Measurements from ENCODE around the gene DIMT1.

DIMT1 gene

DNA sequence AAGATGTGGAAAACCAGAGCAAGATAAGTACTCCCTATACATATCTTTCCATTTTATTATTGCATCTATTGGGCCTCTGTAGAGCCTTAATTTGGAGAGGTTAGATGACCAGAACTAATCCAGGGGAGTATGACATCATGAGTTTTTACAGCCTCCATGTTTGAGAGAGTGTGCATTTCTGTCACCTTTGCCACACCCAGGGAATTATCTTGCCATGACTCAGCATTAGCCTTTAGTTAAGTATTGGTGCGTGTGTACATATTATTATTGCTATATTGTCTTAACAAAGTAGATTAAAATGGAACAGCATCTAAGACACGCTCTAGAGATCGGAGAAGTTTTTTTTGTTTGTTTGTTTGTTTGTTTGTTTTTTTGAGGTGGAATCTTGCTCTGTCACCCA, 27.6 kb downstream of the DIMT1 start:
- TF ChIP-seq CEBPB (IDR thresholded peaks at IDR 0.05) (no peak), YY1 (IDR thresholded peaks at IDR 0.05; ENCODE audit: low read depth) (0 out of 2 replicates have a peak, but pooled peaks have one; percentile 19)

DNA sequence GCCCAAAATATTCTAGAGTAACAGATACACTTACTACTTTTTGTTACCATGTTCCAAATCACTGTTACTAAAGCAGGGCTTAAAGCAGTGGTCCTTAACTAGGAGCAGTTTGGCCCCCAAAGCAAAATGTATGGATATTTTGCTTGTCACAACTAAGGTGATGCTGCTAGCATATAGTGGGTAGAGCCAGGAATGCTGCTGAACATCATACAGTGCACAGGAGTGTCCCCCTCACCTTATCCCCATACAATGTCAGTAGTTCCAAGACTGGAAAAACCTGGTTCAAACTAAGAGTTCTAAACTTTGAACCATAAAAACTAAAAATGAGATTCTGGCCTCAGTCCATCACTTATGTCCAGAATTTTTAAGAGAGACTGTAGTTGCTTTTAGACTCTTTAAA, 28.1 kb downstream of the DIMT1 start:
- TF ChIP-seq TCF12 (IDR thresholded peaks at IDR 0.05; ENCODE audit: low read depth), result no peak
- no peak for TF ChIP-seq CEBPB (IDR thresholded peaks at IDR 0.05)

DNA sequence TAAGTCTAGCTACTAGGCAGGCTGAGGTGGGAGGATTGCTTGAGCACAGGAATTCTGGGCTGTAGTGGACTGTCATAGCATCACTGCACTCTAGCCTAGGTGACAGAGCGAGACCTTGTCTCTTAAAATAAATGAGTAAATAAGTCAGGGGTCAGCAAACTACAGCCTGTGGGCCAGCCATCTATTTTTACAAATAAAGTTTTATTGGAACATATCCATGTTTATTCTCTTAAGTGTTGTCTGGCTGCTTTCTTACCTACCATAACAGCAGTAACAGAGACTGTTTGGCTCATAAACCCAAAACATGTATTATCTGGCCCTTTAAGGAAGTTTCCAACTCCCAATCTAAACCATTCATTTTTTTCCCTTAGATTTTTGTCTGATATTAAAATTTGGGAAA, 29.6 kb downstream of the DIMT1 start:
- no peak for TF ChIP-seq CEBPB (IDR thresholded peaks at IDR 0.05)
- TF ChIP-seq CREB1 (IDR thresholded peaks at IDR 0.05; ENCODE audit: low read depth), result no peak
- TF ChIP-seq, protein P1, sequence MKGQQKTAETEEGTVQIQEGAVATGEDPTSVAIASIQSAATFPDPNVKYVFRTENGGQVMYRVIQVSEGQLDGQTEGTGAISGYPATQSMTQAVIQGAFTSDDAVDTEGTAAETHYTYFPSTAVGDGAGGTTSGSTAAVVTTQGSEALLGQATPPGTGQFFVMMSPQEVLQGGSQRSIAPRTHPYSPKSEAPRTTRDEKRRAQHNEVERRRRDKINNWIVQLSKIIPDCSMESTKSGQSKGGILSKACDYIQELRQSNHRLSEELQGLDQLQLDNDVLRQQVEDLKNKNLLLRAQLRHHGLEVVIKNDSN (IDR thresholded peaks at IDR 0.05), result no peak
- no peak for TF ChIP-seq TCF12 (IDR thresholded peaks at IDR 0.05; ENCODE audit: low read depth)
- TF ChIP-seq TEAD4 (IDR thresholded peaks at IDR 0.05), result no peak
- no peak for TF ChIP-seq YY1 (IDR thresholded peaks at IDR 0.05; ENCODE audit: low read depth)
- no peak for TF ChIP-seq NFIC (IDR thresholded peaks at IDR 0.05)
- no peak for TF ChIP-seq TAF1 (IDR thresholded peaks at IDR 0.05; ENCODE audit: low read depth)
- TF ChIP-seq FOXM1 (IDR thresholded peaks at IDR 0.05; ENCODE audit: borderline replicate concordance, low read depth), result no peak

DNA sequence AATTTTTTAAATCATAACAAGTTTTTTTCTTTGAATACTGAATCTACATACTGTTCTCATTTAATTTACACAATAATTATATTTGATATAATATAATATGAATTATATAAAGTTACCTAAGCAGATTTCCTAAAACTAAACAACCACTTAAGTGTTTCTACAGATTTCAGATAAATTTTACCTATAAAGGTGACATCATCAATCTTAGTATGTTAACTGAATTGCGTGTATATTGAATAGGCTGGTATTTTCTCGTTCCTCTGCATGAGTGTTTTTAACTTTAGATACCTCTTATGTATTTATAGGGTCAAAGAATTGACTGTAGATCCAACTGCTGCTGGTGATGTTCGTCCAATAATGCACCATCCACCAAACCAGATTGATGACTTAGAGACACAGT, 30.3 kb downstream of the DIMT1 start:
- no peak for TF ChIP-seq YY1 (IDR thresholded peaks at IDR 0.05; ENCODE audit: low read depth)
- TF ChIP-seq EGR1 (IDR thresholded peaks at IDR 0.05), result no peak
- TF ChIP-seq, protein P2, sequence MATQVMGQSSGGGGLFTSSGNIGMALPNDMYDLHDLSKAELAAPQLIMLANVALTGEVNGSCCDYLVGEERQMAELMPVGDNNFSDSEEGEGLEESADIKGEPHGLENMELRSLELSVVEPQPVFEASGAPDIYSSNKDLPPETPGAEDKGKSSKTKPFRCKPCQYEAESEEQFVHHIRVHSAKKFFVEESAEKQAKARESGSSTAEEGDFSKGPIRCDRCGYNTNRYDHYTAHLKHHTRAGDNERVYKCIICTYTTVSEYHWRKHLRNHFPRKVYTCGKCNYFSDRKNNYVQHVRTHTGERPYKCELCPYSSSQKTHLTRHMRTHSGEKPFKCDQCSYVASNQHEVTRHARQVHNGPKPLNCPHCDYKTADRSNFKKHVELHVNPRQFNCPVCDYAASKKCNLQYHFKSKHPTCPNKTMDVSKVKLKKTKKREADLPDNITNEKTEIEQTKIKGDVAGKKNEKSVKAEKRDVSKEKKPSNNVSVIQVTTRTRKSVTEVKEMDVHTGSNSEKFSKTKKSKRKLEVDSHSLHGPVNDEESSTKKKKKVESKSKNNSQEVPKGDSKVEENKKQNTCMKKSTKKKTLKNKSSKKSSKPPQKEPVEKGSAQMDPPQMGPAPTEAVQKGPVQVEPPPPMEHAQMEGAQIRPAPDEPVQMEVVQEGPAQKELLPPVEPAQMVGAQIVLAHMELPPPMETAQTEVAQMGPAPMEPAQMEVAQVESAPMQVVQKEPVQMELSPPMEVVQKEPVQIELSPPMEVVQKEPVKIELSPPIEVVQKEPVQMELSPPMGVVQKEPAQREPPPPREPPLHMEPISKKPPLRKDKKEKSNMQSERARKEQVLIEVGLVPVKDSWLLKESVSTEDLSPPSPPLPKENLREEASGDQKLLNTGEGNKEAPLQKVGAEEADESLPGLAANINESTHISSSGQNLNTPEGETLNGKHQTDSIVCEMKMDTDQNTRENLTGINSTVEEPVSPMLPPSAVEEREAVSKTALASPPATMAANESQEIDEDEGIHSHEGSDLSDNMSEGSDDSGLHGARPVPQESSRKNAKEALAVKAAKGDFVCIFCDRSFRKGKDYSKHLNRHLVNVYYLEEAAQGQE (IDR thresholded peaks at IDR 0.05; ENCODE audit: low read depth), result no peak
- no peak for TF ChIP-seq TAF1 (IDR thresholded peaks at IDR 0.05; ENCODE audit: low read depth)
- no peak for TF ChIP-seq CEBPB (IDR thresholded peaks at IDR 0.05)
- TF ChIP-seq RAD21 (IDR thresholded peaks at IDR 0.05; ENCODE audit: low read depth), result no peak
- TF ChIP-seq ZBTB7A (IDR thresholded peaks at IDR 0.05; ENCODE audit: low read depth), result no peak
- no peak for TF ChIP-seq CREB1 (IDR thresholded peaks at IDR 0.05; ENCODE audit: low read depth)
- no peak for TF ChIP-seq EP300 (IDR thresholded peaks at IDR 0.05; ENCODE audit: borderline replicate concordance)
- TF ChIP-seq FOXM1 (IDR thresholded peaks at IDR 0.05; ENCODE audit: borderline replicate concordance, low read depth), result no peak
- TF ChIP-seq TCF12 (IDR thresholded peaks at IDR 0.05; ENCODE audit: low read depth), result no peak
- TF ChIP-seq, protein P1 (IDR thresholded peaks at IDR 0.05), result no peak
- no peak for TF ChIP-seq NFIC (IDR thresholded peaks at IDR 0.05)
- TF ChIP-seq, protein P3, sequence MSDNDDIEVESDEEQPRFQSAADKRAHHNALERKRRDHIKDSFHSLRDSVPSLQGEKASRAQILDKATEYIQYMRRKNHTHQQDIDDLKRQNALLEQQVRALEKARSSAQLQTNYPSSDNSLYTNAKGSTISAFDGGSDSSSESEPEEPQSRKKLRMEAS (IDR thresholded peaks at IDR 0.05), result no peak

DNA sequence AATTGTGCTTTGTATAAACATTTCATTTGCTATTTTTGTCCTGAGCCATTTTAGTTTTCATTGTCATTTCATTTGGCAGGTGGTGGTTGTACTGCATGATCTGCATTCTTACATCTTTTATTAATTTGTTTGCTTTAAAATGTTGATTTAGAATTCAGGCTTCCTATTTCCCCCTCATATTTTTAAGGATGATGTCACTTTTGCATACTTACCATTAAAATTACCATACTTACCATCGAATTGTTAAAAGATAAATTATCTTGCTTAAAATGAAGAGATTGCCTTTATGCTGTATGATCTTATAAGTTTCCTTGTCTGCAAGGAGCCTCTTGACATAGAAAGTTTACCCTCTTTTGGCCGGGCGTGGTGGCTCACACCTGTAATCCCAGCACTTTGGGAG, 31.1 kb downstream of the DIMT1 start:
- TF ChIP-seq, protein P3 (IDR thresholded peaks at IDR 0.05), result no peak
- TF ChIP-seq EP300 (IDR thresholded peaks at IDR 0.05; ENCODE audit: borderline replicate concordance) (no peak), TAF1 (IDR thresholded peaks at IDR 0.05; ENCODE audit: low read depth) (no peak), TCF12 (IDR thresholded peaks at IDR 0.05; ENCODE audit: low read depth) (no peak), ZBTB7A (IDR thresholded peaks at IDR 0.05; ENCODE audit: low read depth) (no peak), CREB1 (IDR thresholded peaks at IDR 0.05; ENCODE audit: low read depth) (no peak), YY1 (IDR thresholded peaks at IDR 0.05; ENCODE audit: low read depth) (no peak), NFIC (IDR thresholded peaks at IDR 0.05) (no peak), FOXM1 (IDR thresholded peaks at IDR 0.05; ENCODE audit: borderline replicate concordance, low read depth) (no peak), TEAD4 (IDR thresholded peaks at IDR 0.05) (no peak), RAD21 (IDR thresholded peaks at IDR 0.05; ENCODE audit: low read depth) (no peak), CEBPB (IDR thresholded peaks at IDR 0.05) (no peak), EGR1 (IDR thresholded peaks at IDR 0.05) (no peak)
- TF ChIP-seq, protein P2 (IDR thresholded peaks at IDR 0.05; ENCODE audit: low read depth), result no peak
- TF ChIP-seq, protein P1 (IDR thresholded peaks at IDR 0.05), result no peak

DNA sequence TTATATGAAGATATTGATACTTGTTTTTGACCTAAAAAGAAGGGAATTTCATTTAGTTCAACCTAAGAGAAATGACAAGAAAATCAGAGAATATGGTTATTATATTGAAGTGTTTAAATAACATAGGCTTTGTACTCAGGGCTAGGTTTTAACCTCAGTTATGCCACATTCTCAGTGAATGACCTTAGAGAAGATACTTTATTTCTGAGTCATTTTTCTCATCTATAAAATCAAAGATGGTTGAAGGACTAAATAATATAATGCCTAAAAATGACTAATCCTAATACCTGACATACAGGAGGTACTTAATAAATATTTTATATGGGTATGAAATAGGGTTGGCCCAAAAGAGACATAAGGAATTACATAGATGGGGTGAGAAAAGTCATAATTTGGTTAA, 32.3 kb downstream of the DIMT1 start:
- TF ChIP-seq, protein P1 (IDR thresholded peaks at IDR 0.05), result no peak
- TF ChIP-seq TAF1 (IDR thresholded peaks at IDR 0.05; ENCODE audit: low read depth), result no peak
- no peak for TF ChIP-seq CEBPB (IDR thresholded peaks at IDR 0.05)
- TF ChIP-seq ZBTB7A (IDR thresholded peaks at IDR 0.05; ENCODE audit: low read depth), result no peak
- TF ChIP-seq YY1 (IDR thresholded peaks at IDR 0.05; ENCODE audit: low read depth), result no peak
- TF ChIP-seq, protein P3 (IDR thresholded peaks at IDR 0.05), result no peak
- no peak for TF ChIP-seq NFIC (IDR thresholded peaks at IDR 0.05)
- TF ChIP-seq, protein P2 (IDR thresholded peaks at IDR 0.05; ENCODE audit: low read depth), result no peak
- no peak for TF ChIP-seq EGR1 (IDR thresholded peaks at IDR 0.05)
- no peak for TF ChIP-seq EP300 (IDR thresholded peaks at IDR 0.05; ENCODE audit: borderline replicate concordance)
- TF ChIP-seq CREB1 (IDR thresholded peaks at IDR 0.05; ENCODE audit: low read depth), result no peak
- TF ChIP-seq TCF12 (IDR thresholded peaks at IDR 0.05; ENCODE audit: low read depth), result no peak
- no peak for TF ChIP-seq TEAD4 (IDR thresholded peaks at IDR 0.05)
- no peak for TF ChIP-seq FOXM1 (IDR thresholded peaks at IDR 0.05; ENCODE audit: borderline replicate concordance, low read depth)
- no peak for TF ChIP-seq RAD21 (IDR thresholded peaks at IDR 0.05; ENCODE audit: low read depth)

All from Ishikawa (cell line).